NCI-H1048 (cell line): ENCODE measurements around the gene ZFAND3.

ENCODE experiments used
- DNase-seq: peaks from one replicate; lab custom pipeline; 2025; lab: John Stamatoyannopoulos, UW

Gene ZFAND3

GRCh38 chr6:38134704-38135088, 315.2 kb downstream of the ZFAND3 start:
- no peak for DNase-seq

- no peak for DNase-seq
Measured at GRCh38 chr6:38136547-38136946, 317.0 kb downstream of the ZFAND3 start.

- no peak for DNase-seq
Measured at GRCh38 chr6:38137608-38138265, 318.2 kb downstream of the ZFAND3 start.

GRCh38 chr6:38138374-38138773, 318.8 kb downstream of the ZFAND3 start:
- DNase-seq, result no peak

GRCh38 chr6:38141085-38141484, 321.6 kb downstream of the ZFAND3 start:
- DNase-seq, result no peak

- DNase-seq, result no peak
Measured at GRCh38 chr6:38141716-38142115, 322.2 kb downstream of the ZFAND3 start.

- DNase-seq, result no peak
Measured at GRCh38 chr6:38142178-38142902, 322.8 kb downstream of the ZFAND3 start.

- DNase-seq, result peak; percentile 69
Measured at GRCh38 chr6:38143191-38144150, 323.9 kb downstream of the ZFAND3 start.

- DNase-seq, result no peak
Measured at GRCh38 chr6:38144365-38144945, 324.9 kb downstream of the ZFAND3 start.

- DNase-seq, result no peak
Measured at GRCh38 chr6:38146021-38146733, 326.6 kb downstream of the ZFAND3 start.

GRCh38 chr6:38146734-38147027, 327.2 kb downstream of the ZFAND3 start:
- no peak for DNase-seq

GRCh38 chr6:38148606-38149005, 329.1 kb downstream of the ZFAND3 start:
- no peak for DNase-seq

GRCh38 chr6:38149531-38149930, 330.0 kb downstream of the ZFAND3 start:
- DNase-seq, result no peak

- DNase-seq, result no peak
Measured at GRCh38 chr6:38150021-38150420, 330.5 kb downstream of the ZFAND3 start.

GRCh38 chr6:38150681-38151296, 331.3 kb downstream of the ZFAND3 start:
- DNase-seq, result no peak

GRCh38 chr6:38151580-38152500, 332.3 kb downstream of the ZFAND3 start:
- no peak for DNase-seq

- no peak for DNase-seq
Measured at GRCh38 chr6:38152620-38153019, 333.1 kb downstream of the ZFAND3 start.

- DNase-seq, result no peak
Measured at GRCh38 chr6:38153076-38153797, 333.7 kb downstream of the ZFAND3 start.

GRCh38 chr6:38153798-38154345, 334.3 kb downstream of the ZFAND3 start:
- DNase-seq, result no peak
